SK-N-MC (cell line): ENCODE measurements around the gene AGBL1.

ENCODE experiments used
- EZH2 ChIP-seq: fragments of 200-600 bp; sonication (generic); IDR thresholded peaks from one replicate; pipeline ENCODE4 v1.6.1; 2017; ENCODE audit warnings: antibody characterized with exemption
- POLR2AphosphoS5 ChIP-seq: IDR thresholded peaks from 2 replicates; pipeline ENCODE4 v1.6.1; 2012; ENCODE audit warnings: mild to moderate bottlenecking, low read depth, low read length, borderline replicate concordance

GRCh38 chr15:86506401-86506800 is 426.7 kb downstream of the AGBL1 start:
- TF ChIP-seq POLR2AphosphoS5, result no peak
- TF ChIP-seq EZH2, result no peak
